B cell (primary cell): ENCODE data around the gene USP48. TPM values are rescaled to one million over a fixed set of nuclear protein-coding genes. Genes with fewer than 3 reads are reported as not detected.
A peak's percentile ranks its signal among the peaks of the same experiment; 100 is the strongest.

ENCODE experiments used
- ATAC-seq: fragments of 200-7000 bp; cut with Tn5 transposase; one replicate; pipeline ENCODE4 v1.10.0; 2021; ENCODE audit warnings: low read depth, mild to moderate bottlenecking, moderate number of reproducible peaks, moderate library complexity
- CTCF ChIA-PET: fragments of 350-600 bp; sonication (Branson Sonifier 250); formaldehyde crosslinking; loops from one replicate; lab custom pipeline; 2021; ENCODE audit warnings: antibody characterized with exemption, inconsistent platforms; lab: Charles Lee
- POLR2A ChIA-PET: fragments of 350-600 bp; sonication (Branson Sonifier 250); formaldehyde crosslinking; loops from one replicate; lab custom pipeline; 2021; ENCODE audit warnings: antibody characterized with exemption; lab: Charles Lee
- DNase-seq: peaks from one replicate; pipeline ENCODE4 v3.0.0; 2013
- H2AFZ ChIP-seq: 2 replicates; pipeline ENCODE4 v1.6.1; 2012; ENCODE audit warnings: mild to moderate bottlenecking, low read depth, low read length; ENCODE audit not compliant: insufficient read depth, poor library complexity, severe bottlenecking
- H3K27ac ChIP-seq, 2 donors: 1 replicate in 1 of 2; 2 replicates in 1 of 2; pipeline ENCODE4 v1.5.1; 2012 to 2013; ENCODE audit warnings: low read length in 2 of 2, mild to moderate bottlenecking in 2 of 2, moderate library complexity in 1 of 2
- H3K27me3 ChIP-seq, 4 experiments: fragments of 200-600 bp in 1 of 4; sonication (generic) in 1 of 4; replicated peaks in 1 of 4; 1 replicate in 2 of 4; 2 replicates in 2 of 4; pipeline versions ENCODE4 v1.6.1 to v1.7.0; 2013 to 2016; ENCODE audit warnings: low read length in 3 of 4, mild to moderate bottlenecking in 2 of 4, mixed read lengths in 1 of 4, moderate library complexity in 1 of 4; ENCODE audit not compliant: insufficient read depth in 4 of 4, control insufficient read depth in 3 of 4; ENCODE audit errors: control extremely low read depth in 1 of 4
- H3K36me3 ChIP-seq, 2 experiments: replicated peaks in 1 of 2; 1 replicate in 1 of 2; 2 replicates in 1 of 2; pipeline versions ENCODE4 v1.6.1 to v1.7.1; 2013; ENCODE audit warnings: low read length in 1 of 2; ENCODE audit not compliant: insufficient read depth in 2 of 2, control insufficient read depth in 1 of 2; ENCODE audit errors: control extremely low read depth in 1 of 2, extremely low read depth in 1 of 2
- H3K4me1 ChIP-seq, 2 donors: fragments of 200-600 bp in 1 of 2; sonication (generic) in 1 of 2; 1 replicate in 1 of 2; 2 replicates in 1 of 2; pipeline versions ENCODE4 v1.5.1 to v1.6.1; 2013 to 2017; ENCODE audit warnings: low read length in 2 of 2; ENCODE audit not compliant: control insufficient read depth in 2 of 2, insufficient read depth in 2 of 2
- H3K4me2 ChIP-seq: replicated peaks from 2 replicates; pipeline ENCODE3; 2012; ENCODE audit warnings: mild to moderate bottlenecking, low read depth, low read length; ENCODE audit not compliant: poor library complexity, severe bottlenecking
- H3K4me3 ChIP-seq, 5 experiments: fragments of 200-600 bp in 1 of 5; sonication (generic) in 1 of 5; 1 replicate in 3 of 5; 2 replicates in 2 of 5; pipeline versions ENCODE4 v1.5.1 to v1.7.0; 2011 to 2016; ENCODE audit warnings: low read length in 4 of 5, mild to moderate bottlenecking in 4 of 5, low read depth in 2 of 5, control low read depth in 1 of 5, moderate library complexity in 1 of 5; ENCODE audit not compliant: insufficient read depth in 1 of 5; ENCODE audit errors: control extremely low read depth in 1 of 5, extremely low read depth in 1 of 5
- H3K79me2 ChIP-seq: fragments of 200-600 bp; sonication (generic); one replicate; pipeline ENCODE4 v1.6.0; 2016; ENCODE audit warnings: low read length; ENCODE audit not compliant: control insufficient read depth, insufficient read depth
- H3K9ac ChIP-seq: fragments of 200-600 bp; sonication (generic); 2 replicates; pipeline ENCODE4 v1.6.1; 2017; ENCODE audit warnings: mild to moderate bottlenecking, low read length, moderate library complexity
- H3K9me3 ChIP-seq, 3 donors: one replicate each; pipeline versions ENCODE4 v1.6.1 to v1.7.1; 2013; ENCODE audit warnings: low read length in 2 of 3; ENCODE audit not compliant: control insufficient read depth in 2 of 3, insufficient read depth in 1 of 3; ENCODE audit errors: control extremely low read depth in 1 of 3
- H4K20me1 ChIP-seq: 2 replicates; pipeline ENCODE4 v1.6.0; 2012; ENCODE audit warnings: mild to moderate bottlenecking, low read length; ENCODE audit not compliant: insufficient read depth, control insufficient read depth, poor library complexity, severe bottlenecking
- H3K27ac Mint-ChIP-seq: one replicate; pipeline ENCODE4 v1.8.0; 2021; ENCODE audit warnings: mixed read lengths
- H3K27me3 Mint-ChIP-seq: one replicate; pipeline ENCODE4 v1.8.0; 2021; ENCODE audit warnings: mixed read lengths
- H3K4me1 Mint-ChIP-seq: one replicate; pipeline ENCODE4 v1.8.0; 2021; ENCODE audit warnings: mixed read lengths
- H3K4me3 Mint-ChIP-seq: one replicate; pipeline ENCODE4 v1.8.0; 2021; ENCODE audit warnings: mixed read lengths
- H3K9me3 Mint-ChIP-seq: one replicate; pipeline ENCODE4 v1.8.0; 2022; ENCODE audit warnings: mixed read lengths; ENCODE audit not compliant: insufficient read depth
- CTCF ChIP-seq: fragments of 200-600 bp; IDR thresholded peaks from one replicate; pipeline ENCODE4 v1.8.0; 2022; ENCODE audit warnings: antibody characterized with exemption, mild to moderate bottlenecking
- EZH2 ChIP-seq: IDR thresholded peaks from 2 replicates; pipeline ENCODE4 v1.6.1; 2012; ENCODE audit warnings: borderline replicate concordance, low read depth, mild to moderate bottlenecking, moderate library complexity, low read length; ENCODE audit not compliant: insufficient read depth, poor library complexity, severe bottlenecking
- WGBS: methylation state at CpG from one replicate; pipeline ENCODE4 v1.1.5; 2013; ENCODE audit warnings: missing lambda C conversion rate; ENCODE audit not compliant: insufficient coverage; 5-methylcytosine and 5-hydroxymethylcytosine counted together
- intact Hi-C: fragments of 100-400 bp; cut with micrococcal nuclease; formaldehyde crosslinking; loops from one replicate; pipeline ENCODE4 v1.10.0; 2022
- polyA plus RNA-seq: library from polyadenylated mRNA; depleted of rRNA; stranded (reverse); fragments of >200 nt; gene quantifications from 2 replicates; pipeline ENCODE4 v1.2.3, GENCODE V29; 2012
- total RNA-seq, 2 donors: library from RNA; stranded (reverse); fragments of 120-200 nt in 1 of 2; gene quantifications; 1 replicate in 1 of 2; 2 replicates in 1 of 2; pipeline versions ENCODE4 v1.2.3 to v1.2.4, GENCODE V29; 2013 to 2022

Gene USP48
- total and polyA plus RNA-seq, 2 donors (not counting 1 experiment from before 2014, with no cell fraction given), result 21.2 to 135 TPM

GRCh38 chr1:21663248-21663950, 119.5 kb downstream of the USP48 start:
- Histone ChIP-seq H3K27me3 (peaks cover 0 to 83% (median 27%) of the 10 kb centered on the region in 4 experiments), H4K20me1 (no peaks in the 10 kb centered on the region)

More at GRCh38 chr1:21663248-21663950, 119.5 kb downstream of the USP48 start:
- ATAC-seq, result no peak
- H3K4me1 Mint-ChIP-seq, result peaks cover 17% of the 10 kb centered on the region
- WGBS, result 82% methylated on average over 9 of the region's 11 CpGs
- Histone ChIP-seq H3K27ac (no peak overlapping the region), H3K4me2 (peak overlapping the region; percentile 57), H2AFZ (no peak overlapping the region), H3K4me1 (peaks cover 17 to 21% of the 10 kb centered on the region in 2 donors), H3K79me2 (no peaks in the 10 kb centered on the region), H3K4me3 (no peak overlapping the region), H3K9me3 (peaks cover 0 to 25% (median 0%) of the 10 kb centered on the region in 3 donors), H3K36me3 (no peaks in the 10 kb centered on the region), H3K9ac (no peak overlapping the region)
- ChIA-PET POLR2A (no interaction called here), CTCF (no interaction called here)
- DNase-seq, result no peak
- H3K27me3 Mint-ChIP-seq, result peaks cover 54% of the 10 kb centered on the region
- no peaks in the 10 kb centered on the region for H3K9me3 Mint-ChIP-seq
- no peak for TF ChIP-seq EZH2
- no peak for TF ChIP-seq CTCF
- H3K27ac Mint-ChIP-seq, result no peak overlapping the region
- no peak overlapping the region for H3K4me3 Mint-ChIP-seq
- intact Hi-C loops, result no loop called here
